Colonic mucosa (tissue), 4 donors: ENCODE results near the gene TBC1D8. TPM values are rescaled to one million over a fixed set of nuclear protein-coding genes. Genes with fewer than 3 reads are reported as not detected.

Experiments used
- DNase-seq: peaks from one replicate; pipeline ENCODE4 v3.0.0-alpha.2; 2020
- H3K27ac ChIP-seq: fragments of 200-600 bp; one replicate; pipeline ENCODE4 v1.8.0; 2021
- H3K27me3 ChIP-seq: fragments of 200-600 bp; one replicate; pipeline ENCODE4 v1.8.0; 2021
- H3K36me3 ChIP-seq: fragments of 200-600 bp; one replicate; pipeline ENCODE4 v1.8.0; 2021
- H3K4me1 ChIP-seq: fragments of 200-600 bp; one replicate; pipeline ENCODE4 v1.8.0; 2021; ENCODE audit warnings: mild to moderate bottlenecking
- H3K4me3 ChIP-seq: fragments of 200-600 bp; one replicate; pipeline ENCODE4 v1.8.0; 2021
- H3K9ac ChIP-seq, 2 donors: one replicate each; pipeline ENCODE4 v1.7.0; 2013; ENCODE audit warnings: control low read depth in 2 of 2, low read depth in 2 of 2, low read length in 2 of 2
- H3K9me3 ChIP-seq: fragments of 200-600 bp; one replicate; pipeline ENCODE4 v1.8.0; 2021
- intact Hi-C: fragments of 100-400 bp; cut with DNase I; formaldehyde crosslinking; loops from one replicate; pipeline ENCODE4 v1.14.1; 2022
- total RNA-seq, 2 donors: library from RNA; stranded (reverse); fragmentation: NEBNext Ultra II Directional in 1 of 2; extraction: Animal tissue kit (Norgen Biotek cat#: 25700) in 1 of 2; gene quantifications; one replicate each; pipeline ENCODE4 v1.2.1, GENCODE V29; 2021
- TF ChIP-seq, protein P1 (sequence below): fragments of 200-600 bp; IDR thresholded peaks from one replicate; pipeline ENCODE4 v1.8.0; 2022; ENCODE audit warnings: antibody characterized with exemption, mild to moderate bottlenecking
- donor health status: healthy.
- donor health status: DM: no; HTN: no; CAD: no.
- donor health status: DM: no; HTN: no; CAD: no.

Gene TBC1D8
- total RNA-seq, 2 donors from 2014 or later: 10.3 to 11.8 TPM

DNA sequence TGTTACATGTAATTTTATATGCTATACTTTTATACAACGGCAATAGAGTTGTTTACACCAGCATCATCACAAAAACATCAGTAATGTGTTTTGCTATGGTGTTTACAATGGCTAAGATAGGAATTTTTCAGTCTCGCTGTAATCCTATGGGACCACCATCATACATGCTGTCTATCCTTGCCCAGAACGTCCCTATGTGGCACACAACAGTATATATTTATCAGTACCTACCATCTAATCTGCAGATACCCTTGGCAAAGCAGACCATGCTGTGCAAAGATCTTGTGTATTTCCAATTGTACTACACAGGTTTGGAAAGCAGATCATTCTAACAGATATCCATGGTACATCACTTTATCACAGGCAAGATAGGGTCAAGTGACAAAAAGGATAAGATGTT lies 133.8 kb downstream of the TBC1D8 start:
- Histone ChIP-seq H3K27me3 (no peaks in the 10 kb centered on the region), H3K9ac (no peak overlapping the region), H3K9me3 (no peaks in the 10 kb centered on the region), H3K27ac (no peak overlapping the region), H3K4me1 (no peaks in the 10 kb centered on the region), H3K4me3 (no peak overlapping the region), H3K36me3 (peaks cover 5% of the 10 kb centered on the region)
- intact Hi-C loops: no loop called here
- TF ChIP-seq, protein P1, sequence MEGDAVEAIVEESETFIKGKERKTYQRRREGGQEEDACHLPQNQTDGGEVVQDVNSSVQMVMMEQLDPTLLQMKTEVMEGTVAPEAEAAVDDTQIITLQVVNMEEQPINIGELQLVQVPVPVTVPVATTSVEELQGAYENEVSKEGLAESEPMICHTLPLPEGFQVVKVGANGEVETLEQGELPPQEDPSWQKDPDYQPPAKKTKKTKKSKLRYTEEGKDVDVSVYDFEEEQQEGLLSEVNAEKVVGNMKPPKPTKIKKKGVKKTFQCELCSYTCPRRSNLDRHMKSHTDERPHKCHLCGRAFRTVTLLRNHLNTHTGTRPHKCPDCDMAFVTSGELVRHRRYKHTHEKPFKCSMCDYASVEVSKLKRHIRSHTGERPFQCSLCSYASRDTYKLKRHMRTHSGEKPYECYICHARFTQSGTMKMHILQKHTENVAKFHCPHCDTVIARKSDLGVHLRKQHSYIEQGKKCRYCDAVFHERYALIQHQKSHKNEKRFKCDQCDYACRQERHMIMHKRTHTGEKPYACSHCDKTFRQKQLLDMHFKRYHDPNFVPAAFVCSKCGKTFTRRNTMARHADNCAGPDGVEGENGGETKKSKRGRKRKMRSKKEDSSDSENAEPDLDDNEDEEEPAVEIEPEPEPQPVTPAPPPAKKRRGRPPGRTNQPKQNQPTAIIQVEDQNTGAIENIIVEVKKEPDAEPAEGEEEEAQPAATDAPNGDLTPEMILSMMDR: no peak
- DNase-seq: no peak

DNA sequence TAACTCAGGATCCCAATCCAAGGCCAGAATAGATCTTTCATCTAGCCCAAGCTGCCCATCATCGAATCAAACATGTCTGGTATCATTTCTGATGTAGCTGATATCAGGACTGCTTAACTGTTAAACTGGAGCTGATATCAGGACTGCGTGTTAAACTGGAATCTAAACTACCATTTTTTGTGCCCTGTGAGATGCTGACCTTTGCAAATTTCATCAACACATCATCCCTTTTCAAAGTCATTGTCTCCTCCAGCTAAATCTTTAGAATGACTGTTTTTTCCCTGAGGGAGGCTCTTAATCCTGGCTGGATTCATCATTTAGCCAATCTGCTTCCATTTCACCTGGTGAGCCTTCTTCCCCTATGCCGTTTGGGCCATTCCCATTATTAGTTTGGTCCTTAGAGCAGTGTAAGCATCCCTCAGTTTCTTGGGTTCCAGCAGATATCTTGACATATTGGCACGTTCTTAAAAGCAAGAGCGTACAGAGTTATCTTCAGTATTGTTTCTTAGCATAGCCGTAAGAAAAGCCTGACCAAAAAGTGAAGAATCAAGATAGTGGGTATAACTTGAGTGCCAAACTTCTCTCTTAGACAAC lies 136.8 kb downstream of the TBC1D8 start:
- Histone ChIP-seq H3K27me3 (no peaks in the 10 kb centered on the region), H3K4me1 (no peaks in the 10 kb centered on the region), H3K36me3 (no peaks in the 10 kb centered on the region), H3K4me3 (no peak overlapping the region), H3K27ac (no peak overlapping the region), H3K9ac (no peak overlapping the region), H3K9me3 (no peaks in the 10 kb centered on the region)
- no peak for DNase-seq
- TF ChIP-seq, protein P1: no peak
- intact Hi-C loops: loop anchor here (5.0 kb wide), 2 partner anchors 138 to 193 kb away; partner anchors contain the start of gene TBC1D8

DNA sequence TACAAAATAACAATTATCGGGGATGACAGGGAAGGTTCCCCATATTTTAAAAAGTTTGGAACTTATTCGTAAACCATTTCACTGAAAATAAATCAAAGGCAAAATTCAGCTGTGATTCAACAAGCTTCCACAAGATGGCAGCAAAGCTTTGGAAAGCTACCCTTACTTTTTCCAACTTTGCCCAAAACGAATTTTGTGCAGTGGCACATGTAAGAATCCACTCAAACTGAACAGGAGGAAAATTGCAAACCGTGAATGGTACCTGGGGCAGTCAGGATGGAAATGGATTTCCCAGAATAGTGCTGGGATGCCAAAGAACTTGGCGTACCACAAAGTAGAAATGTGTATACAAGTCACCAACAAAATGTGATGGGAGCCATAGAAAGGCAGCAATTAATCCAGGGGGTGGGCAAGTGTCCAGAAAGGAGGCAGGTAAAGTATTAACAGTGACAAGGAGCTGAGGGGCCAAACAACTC lies 138.4 kb downstream of the TBC1D8 start:
- no peaks in the 10 kb centered on the region for H3K36me3 ChIP-seq
- no peaks in the 10 kb centered on the region for H3K9me3 ChIP-seq
- no peaks in the 10 kb centered on the region for H3K4me1 ChIP-seq
- H3K27me3 ChIP-seq: no peaks in the 10 kb centered on the region
- intact Hi-C loops: loop anchor here (5.0 kb wide), 2 partner anchors 140 to 195 kb away; partner anchors contain the start of gene TBC1D8
- no peak overlapping the region for H3K27ac ChIP-seq
- peak; percentile 44 for DNase-seq
- no peak overlapping the region for H3K9ac ChIP-seq
- TF ChIP-seq, protein P1: peak; percentile 76
- no peak overlapping the region for H3K4me3 ChIP-seq

DNA sequence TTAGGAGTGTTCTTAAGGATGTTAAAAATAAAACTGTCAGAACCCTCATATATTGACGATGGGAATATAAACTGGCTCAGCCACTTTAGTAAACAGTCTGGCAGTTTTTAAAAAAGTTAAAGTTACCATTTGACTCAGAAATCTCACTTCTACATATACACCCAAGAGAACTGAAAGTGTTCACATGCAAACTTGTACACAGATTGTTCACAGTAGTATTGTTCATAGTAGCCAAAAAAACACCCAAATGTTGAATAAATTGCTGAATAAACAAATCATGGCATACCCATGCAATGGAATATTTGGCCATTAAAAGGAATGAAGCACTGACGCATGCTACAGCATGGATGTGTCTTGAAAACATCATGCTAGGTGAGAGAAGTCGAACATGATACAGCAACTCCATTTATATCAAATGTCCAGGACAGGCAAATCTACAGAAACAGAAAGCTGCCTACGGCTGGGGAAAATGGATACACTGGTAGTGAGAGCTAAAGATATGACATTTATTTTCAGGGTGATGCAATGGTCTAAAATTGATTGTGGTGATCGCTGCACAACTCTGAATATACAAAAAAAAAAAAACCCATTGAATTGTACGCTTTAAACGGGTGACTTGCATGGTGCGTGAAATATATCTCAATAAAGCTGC lies 139.0 kb downstream of the TBC1D8 start:
- Histone ChIP-seq H3K27ac (no peak overlapping the region), H3K9me3 (no peaks in the 10 kb centered on the region), H3K9ac (no peak overlapping the region), H3K4me3 (no peak overlapping the region), H3K4me1 (no peaks in the 10 kb centered on the region), H3K27me3 (no peaks in the 10 kb centered on the region), H3K36me3 (peaks cover 2% of the 10 kb centered on the region)
- no peak for DNase-seq
- intact Hi-C loops: loop anchor here (5.0 kb wide), 2 partner anchors 140 to 195 kb away; partner anchors contain the start of gene TBC1D8
- TF ChIP-seq, protein P1: no peak

DNA sequence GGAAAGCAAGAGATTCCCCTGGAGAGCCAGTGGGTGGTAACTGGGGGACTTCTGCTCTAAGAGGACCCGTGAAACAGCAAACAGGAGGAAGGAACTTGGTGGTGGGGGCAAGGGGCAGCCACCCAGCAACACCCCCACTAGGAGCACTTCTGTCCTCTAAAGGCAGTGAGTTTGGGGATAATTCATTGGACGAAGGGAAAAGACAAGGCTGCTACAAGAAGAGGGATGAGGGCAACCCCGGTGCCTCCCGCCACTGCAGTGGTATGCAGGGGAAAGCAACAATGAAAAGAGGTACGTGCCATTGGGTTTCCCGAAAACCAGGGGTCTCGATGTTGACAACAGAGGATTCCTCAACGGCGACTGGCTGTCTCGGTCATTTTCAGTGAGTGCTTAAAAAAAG lies 140.0 kb downstream of the TBC1D8 start:
- no peak overlapping the region for H3K4me3 ChIP-seq
- no peak overlapping the region for H3K27ac ChIP-seq
- H3K9ac ChIP-seq: no peak overlapping the region
- TF ChIP-seq, protein P1: no peak
- H3K27me3 ChIP-seq: no peaks in the 10 kb centered on the region
- H3K4me1 ChIP-seq: no peaks in the 10 kb centered on the region
- intact Hi-C loops: loop anchor here (5.0 kb wide), 2 partner anchors 141 to 196 kb away; partner anchors contain the start of gene TBC1D8
- peaks cover 9% of the 10 kb centered on the region for H3K36me3 ChIP-seq
- no peaks in the 10 kb centered on the region for H3K9me3 ChIP-seq
- no peak for DNase-seq
